HCT116 (cell line): ENCODE results near the gene SLC39A13.

Source experiments
- CEBPB ChIP-seq: IDR thresholded peaks from 2 replicates; pipeline ENCODE4 v1.6.1; 2012; ENCODE audit warnings: low read depth
- CTCF ChIP-seq, 3 experiments: fragments of 200-600 bp in 1 of 3; sonication (generic) in 1 of 3; IDR thresholded peaks in 2 of 3; conservative IDR thresholded peaks in 1 of 3; 2 replicates each; pipeline ENCODE4 v1.5.1; 2012 to 2017; ENCODE audit warnings: low read depth in 2 of 3, low read length in 2 of 3, antibody characterized with exemption in 1 of 3, borderline replicate concordance in 1 of 3, control low read depth in 1 of 3, mild to moderate bottlenecking in 1 of 3, mixed read lengths in 1 of 3, mixed run types in 1 of 3, moderate library complexity in 1 of 3; ENCODE audit not compliant: insufficient read depth in 1 of 3
- EZH2 ChIP-seq: fragments of 200-600 bp; sonication (generic); IDR thresholded peaks from 2 replicates; pipeline ENCODE4 v1.6.1; 2017; ENCODE audit warnings: antibody characterized with exemption, mixed run types
- JUND ChIP-seq: IDR thresholded peaks from 2 replicates; pipeline ENCODE4 v1.6.1; 2012
- MAX ChIP-seq: IDR thresholded peaks from 2 replicates; pipeline ENCODE4 v1.6.1; 2012
- POLR2A ChIP-seq: IDR thresholded peaks from 2 replicates; pipeline ENCODE4 v1.7.0; 2011; ENCODE audit warnings: borderline replicate concordance; ENCODE audit not compliant: insufficient read depth, insufficient read length; ENCODE audit errors: extremely low read depth
- POLR2AphosphoS5 ChIP-seq: IDR thresholded peaks from 2 replicates; pipeline ENCODE4 v1.6.1; 2011; ENCODE audit warnings: mild to moderate bottlenecking, low read depth, low read length, moderate library complexity
- SRF ChIP-seq: IDR thresholded peaks from 2 replicates; pipeline ENCODE4 v1.6.1; 2012; ENCODE audit warnings: low read depth
- ZFX ChIP-seq: fragments of 450-650 bp; IDR thresholded peaks from 2 replicates; pipeline ENCODE4 v1.6.1; 2017
- ZNF274 ChIP-seq: fragments of 200-500 bp; sonication (Bioruptor generic); IDR thresholded peaks from 2 replicates; pipeline ENCODE4 v1.6.1; 2014; ENCODE audit warnings: mild to moderate bottlenecking, low read depth, low read length, inconsistent platforms

DNA sequence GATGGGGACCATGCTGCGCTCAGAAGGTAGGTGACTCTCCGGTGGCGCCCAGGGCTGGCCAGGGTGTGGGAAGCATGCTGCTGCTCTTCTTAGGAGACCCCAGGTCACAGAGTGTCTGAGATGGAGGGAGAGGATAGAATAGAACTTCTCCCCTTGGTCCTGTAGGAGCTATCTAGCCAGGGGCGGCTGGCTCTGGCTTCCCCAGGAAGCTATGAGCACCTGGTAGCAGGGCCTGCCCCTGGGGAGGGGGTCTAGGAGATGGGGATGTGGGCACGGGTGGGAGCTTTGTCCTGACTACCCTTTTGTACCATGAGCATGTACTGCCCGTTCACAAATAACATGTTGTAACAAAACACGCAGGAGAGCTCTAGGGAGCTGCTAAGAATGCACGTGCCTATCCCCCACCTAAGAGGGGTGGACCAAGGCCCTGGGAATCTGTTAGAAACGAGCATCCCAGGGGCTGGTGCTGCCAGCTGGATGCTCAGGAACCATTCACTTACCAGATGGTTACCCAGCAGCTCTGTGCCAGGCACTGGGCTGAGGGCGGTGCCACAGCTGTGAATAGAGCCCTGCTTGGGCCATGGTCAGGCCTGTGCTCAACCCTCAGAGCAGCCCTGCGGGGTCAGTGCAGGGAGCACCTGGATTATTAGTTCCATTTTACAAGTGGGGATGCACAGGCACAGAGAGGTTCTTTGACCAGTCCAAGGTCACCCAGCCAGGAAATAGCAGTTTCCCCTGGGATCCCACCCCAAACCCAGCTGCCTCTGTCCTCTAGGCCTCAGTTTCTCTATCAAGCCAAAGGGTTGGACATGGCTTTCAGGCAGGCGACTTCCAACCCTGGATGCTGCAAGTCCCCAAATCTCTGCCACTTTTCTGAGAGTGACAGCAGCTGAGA is 2.2 kb downstream of the SLC39A13 start:
- TF ChIP-seq POLR2A (no peak), JUND (no peak), MAX (no peak), CTCF (IDR thresholded peaks at IDR 0.05 in 2 of 3, conservative IDR thresholded peaks at IDR 0.05 in 1 of 3; ENCODE audit: borderline replicate concordance in 1 of 3, insufficient read depth in 1 of 3, low read depth in 2 of 3, low read length in 2 of 3) (no peak), SRF (no peak), CEBPB (no peak), POLR2AphosphoS5 (no peak), ZFX (no peak), ZNF274 (no peak), EZH2 (no peak)
